D341Med (cell line): ENCODE measurements around the gene SLC66A2.
A peak's percentile ranks its signal among the peaks of the same experiment; 100 is the strongest.

ENCODE experiments used
- DNase-seq: peaks from one replicate; pipeline ENCODE4 v3.0.0; 2012; ENCODE audit warnings: low spot score

SLC66A2 gene

DNA sequence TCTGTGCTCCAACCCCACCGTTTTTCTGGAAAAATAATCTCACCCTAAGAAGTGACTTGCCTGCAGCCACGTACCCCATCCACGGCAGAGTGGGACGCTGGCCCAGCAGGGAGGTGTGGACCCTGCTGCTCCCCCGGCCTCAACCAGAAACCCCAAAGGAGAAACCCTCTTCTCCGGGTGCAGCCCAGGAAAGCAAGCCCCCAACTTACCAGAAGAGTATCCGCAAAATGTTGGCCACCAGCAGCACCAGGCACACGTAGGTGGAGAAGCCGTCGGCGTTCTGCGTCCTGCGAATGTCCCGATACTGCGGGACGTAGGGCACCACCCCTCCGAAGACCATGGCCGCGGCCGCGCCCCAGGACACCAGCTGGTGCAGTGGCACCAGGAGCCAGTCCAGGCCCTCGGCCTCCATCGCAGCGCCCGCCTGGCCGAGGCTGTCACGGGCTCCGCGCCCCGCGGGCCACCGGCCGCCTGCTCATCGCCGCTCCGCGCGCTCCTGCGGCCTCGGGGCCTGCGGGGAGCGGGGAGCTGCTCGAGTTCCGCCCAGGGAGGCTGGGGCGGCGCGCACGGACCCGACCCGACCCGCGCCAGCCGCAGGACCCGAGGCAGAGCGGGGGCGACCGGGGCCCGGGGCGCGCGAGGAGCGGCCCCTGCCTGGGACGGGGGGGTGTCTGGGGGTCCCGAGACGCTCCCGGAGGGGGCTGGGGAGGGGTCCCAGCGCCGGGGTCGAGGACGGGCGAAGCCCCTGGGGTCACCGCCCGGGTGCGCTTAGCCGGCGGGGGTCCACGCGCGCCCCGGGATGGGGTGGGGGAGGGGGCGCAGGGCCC is 725 bp downstream of the SLC66A2 start:
- DNase-seq: peak; percentile 83

DNA sequence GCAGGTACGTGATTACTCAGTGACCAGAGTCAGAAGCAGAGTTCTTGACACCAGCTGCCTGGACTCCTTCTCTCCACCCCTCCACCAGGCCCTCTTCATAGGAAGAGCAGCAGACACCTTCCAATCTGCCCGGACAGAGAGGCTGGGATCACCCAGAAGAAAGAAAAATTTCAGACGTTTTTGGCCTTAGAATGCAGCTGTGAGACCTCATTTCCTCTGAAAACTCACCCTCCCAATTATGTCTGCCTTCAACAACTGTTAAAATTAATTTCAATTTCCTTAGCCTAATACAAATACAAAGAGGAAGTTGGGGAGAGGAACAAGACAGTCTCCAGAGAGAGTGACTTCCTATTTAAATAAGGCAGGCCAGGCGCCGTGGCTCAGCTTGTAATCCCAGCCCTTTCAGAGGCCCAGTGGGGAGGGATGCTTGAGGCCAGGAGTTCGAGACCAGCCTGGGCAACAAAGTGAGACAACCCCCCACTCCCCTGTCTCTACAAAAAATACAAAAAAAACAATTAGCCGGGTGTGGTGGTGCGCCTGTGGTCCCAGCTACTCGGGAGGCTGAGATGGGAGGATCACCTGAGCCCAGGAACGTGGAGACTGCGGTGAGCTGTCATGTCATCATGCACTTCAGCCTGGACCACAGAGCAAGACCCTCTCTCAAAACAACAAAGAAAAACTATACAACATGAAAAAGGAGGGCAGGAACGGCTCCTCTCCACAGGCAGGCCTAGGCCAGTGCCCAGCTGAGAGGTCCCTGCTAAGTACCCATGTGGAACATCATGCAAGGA is 1.6 kb downstream of the SLC66A2 start:
- peak; percentile 29 for DNase-seq

DNA sequence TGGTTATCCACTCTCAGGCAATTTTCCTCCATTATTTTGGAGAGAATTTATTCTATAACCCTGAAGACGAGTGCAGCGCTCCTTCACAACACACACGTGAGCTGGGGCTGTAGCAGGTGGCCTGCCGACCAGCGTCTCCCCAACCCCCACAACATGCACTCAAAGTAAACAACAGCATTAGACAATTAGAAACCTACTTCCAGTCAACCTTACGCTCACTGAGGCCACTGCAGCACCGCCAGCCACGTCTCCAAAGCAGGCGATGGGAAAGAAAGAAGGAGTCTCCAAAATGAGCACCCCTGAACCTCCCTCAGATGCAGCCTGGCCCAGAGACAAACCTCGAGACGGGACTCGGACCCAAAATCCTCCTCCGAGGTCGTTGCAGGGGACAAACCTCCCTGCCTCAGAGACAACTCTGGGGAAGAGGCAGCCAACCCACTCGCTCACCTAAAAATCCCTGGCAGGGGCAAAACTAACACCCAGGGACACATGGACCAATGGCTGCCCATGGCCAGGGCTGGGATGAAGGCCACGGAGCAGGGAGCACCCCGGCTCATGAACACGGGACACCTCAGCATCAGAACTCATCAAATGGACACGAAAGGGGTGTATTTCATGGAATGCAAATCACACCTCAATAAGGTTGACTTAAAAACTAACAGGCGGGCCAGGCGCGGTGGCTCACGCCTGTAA is 2.6 kb downstream of the SLC66A2 start:
- peak; percentile 26 for DNase-seq

DNA sequence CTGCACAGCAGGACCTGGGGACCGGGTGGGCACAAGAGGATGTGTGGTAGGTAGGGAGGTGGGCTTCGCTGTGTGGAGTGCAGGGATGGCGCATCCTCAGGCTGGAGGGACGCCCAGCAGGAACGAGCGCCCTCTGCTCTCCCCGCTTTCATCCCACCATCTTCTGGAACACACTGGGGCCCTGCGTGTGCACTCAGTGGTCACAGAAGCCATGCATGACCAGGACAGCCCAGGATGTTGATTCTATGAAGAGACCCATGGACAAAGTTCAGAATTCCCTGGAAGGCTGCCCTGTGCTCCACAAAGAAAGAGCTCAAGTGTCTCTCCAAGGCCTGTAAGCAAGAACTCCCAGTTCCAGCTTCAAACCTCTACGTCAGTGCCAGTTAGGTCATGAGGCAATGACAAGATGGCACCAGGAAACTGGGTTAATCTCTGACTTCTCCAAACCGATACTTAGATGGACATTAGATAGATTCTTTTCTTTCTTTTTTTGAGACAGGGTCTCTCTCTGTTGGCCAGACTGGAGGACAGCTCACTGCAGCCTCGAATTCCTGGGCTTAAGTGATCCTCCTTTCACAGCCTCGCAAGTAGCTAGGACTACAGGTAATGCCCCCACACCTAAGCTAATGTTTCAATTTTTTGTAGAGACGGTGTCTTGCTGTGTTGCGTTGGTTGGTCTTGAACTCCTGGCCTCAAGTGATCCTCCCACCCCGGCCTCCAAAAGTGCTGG is 3.4 kb downstream of the SLC66A2 start:
- DNase-seq: peak; percentile 28

DNA sequence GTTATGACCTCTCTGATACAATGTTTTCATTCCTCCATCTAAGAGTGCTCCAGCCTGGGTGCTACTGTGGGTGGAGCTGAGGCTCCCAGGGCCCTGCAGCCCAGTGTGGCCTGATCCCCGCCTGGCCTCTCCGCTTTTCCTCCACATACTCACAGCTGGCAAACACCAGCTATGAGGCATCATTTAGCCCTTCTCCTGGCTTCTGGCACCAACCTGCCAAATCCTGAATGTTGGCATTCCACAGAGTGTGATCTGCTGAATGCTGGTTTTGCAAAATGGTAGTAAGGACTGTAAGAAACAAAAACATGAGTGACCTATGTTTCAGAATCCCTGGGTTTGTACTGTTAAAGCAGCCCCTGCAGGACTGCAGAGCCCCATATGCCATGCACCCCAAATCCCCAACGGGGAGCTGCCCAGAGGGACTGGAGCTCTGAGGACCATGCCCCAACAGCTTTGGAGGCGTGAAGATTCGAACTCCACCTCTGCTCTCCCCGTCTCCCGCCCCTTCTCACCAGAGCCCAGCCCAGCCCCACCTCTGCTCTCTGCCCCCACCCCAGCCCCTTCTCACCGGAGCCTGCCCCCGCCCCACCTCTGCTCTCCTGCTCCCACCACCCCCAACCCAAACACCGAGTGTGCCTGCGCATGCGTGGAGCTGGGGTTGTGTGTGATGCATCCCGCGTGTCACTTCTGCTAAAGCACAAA is 4.2 kb downstream of the SLC66A2 start:
- DNase-seq: peak; percentile 37

DNA sequence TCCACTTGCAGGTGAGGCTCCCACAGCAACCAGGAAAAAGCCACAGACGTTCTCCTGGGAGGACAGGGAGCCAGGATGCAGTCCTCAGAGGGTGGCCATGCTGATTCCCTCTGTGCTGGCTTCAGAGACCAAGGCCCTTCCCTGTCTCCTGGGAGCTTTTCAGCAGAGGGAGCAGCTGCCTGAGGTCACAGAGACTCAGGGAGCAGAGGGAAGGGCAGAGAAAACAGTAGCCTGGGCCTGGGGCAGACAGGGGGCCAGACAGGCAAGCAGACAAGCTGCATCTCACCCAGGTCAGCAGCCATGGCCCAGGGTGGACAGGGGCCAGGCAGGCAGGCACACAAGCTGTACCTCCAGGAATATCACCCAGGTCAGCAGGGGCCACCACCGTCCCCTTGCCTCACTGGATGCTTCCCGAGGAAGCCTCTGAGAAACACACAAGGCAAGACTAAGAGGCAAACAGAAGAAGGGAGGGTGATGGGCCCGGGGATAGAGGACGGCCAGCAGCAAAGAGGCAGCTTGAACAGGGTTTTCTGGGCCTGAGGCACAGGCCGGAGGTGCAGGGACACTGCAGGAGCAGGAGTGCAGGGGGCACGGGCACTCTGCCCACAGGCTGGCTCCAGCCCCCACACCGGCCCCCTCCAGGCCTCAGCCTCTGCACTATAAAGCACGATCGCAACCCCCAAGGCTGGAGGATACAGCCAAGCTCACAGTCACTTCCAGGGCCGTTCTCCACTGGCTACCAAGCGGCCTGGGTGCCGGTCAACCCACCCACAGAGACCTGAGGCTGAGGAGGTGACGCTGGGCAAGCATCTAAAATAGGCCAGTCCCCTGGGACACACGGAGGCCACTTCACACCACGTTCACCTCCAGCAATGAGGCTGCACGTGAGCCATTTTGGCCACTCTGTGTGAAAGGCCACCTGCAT is 6.1 kb downstream of the SLC66A2 start:
- peak; percentile 35 for DNase-seq

DNA sequence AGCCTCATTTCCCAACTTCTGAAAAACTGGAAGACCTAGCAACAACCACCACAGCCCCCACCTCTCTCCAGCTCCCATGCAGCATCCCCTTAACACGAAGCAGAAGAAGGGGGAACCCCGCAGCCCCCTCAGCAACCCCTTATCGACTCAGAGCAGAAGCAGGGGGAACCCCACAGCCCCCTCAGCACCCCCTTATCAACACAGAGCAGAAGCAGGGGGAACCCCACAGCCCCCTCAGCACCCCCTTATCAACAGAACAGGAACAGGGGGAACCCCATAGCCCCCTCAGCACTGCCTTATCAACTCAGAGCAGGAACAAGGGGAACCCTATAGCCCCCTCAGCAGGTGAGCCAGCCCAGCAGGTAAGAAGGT is 6.7 kb downstream of the SLC66A2 start:
- DNase-seq: no peak

DNA sequence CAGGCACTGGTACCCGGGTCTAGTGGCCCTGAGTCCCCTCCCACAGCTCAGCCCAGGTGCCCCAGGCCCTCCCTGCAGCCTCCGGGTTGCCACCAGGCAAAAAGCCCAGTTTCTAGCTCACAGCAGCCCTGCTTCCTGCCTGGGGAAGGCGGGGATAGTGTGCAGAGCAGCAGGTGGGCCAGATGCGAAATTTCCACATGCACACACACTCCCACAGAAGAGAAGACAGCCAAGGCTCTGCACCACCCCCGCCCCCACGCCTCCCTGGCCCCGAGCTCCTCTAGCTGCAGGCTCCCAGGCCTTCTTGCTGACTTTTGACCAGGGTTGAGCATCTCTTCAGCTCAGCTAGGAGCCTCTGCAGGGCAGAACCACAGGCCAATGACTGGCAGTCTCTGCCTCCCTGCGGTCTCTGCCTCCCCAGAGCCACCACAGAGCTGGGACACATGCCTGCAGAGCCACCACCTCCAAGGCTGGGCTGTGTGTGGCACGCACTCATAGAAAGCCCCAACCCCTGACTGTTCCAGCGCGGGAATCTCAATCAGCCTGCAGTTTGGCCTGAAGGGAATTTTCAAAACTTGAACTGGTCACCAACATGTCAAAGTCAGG is 7.2 kb downstream of the SLC66A2 start:
- peak; percentile 39 for DNase-seq

DNA sequence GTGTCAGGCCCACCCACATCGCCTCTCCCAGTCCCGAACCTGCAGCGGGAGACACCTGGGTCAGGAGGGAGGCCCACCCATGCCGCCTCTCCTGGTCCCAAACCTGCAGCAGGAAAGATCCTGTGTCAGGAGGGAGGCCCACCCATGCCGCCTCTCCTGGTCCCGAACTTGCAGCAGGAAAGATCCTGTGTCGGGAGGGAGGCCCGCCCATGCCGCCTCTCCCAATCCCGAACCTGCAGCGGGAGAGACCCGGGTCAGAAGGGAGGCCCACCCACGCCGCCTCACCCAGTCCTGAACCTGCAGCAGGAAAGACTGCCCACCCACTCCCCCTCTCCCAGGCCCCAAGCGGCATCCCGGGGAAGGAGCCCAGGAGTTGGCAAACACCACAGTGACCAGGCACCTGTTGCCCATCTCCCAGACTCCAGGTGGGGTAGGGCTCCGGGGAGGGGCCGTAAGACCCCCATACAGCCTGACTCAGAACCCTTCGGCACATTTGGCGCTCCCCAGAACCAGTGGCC is 7.8 kb downstream of the SLC66A2 start:
- DNase-seq: peak; percentile 38

DNA sequence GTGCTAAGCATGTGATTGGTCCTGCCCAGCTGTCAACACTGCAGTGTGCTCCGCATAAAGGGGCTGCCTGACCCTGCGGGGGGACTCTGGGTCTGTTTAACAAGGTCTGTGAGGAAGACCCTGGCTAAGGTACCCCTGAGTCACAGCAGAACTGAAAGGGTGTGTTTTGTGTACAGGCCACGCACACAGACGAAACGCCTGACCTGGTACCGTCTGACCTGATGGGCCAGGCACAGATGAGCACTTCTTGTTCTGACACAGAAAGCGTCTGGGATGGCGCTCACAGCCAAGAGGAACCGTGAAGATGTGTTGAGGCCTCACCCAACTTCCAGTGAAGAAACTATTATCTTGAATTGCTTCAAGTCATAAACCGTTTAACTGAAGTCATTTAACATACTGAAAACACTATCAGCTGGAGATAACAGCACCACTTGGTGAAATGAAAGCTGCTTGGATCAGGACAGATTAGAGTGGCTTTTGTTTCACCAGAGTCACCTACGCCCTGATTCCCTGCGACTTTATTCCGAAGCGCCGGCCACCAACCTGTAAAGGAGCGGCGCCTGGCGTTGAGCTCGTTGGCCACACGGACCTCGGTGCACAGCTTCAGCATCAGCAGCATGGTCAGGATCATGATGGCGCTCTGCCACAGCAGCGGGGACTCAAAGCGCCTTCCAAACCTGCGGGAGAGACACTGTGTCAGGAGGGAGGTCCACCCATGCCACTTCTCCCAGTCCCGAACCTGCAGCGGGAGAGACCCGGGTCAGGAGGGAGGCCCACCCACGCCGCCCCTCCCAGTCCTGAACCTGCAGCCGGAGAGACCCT is 8.5 kb downstream of the SLC66A2 start:
- peak; percentile 28 for DNase-seq

DNA sequence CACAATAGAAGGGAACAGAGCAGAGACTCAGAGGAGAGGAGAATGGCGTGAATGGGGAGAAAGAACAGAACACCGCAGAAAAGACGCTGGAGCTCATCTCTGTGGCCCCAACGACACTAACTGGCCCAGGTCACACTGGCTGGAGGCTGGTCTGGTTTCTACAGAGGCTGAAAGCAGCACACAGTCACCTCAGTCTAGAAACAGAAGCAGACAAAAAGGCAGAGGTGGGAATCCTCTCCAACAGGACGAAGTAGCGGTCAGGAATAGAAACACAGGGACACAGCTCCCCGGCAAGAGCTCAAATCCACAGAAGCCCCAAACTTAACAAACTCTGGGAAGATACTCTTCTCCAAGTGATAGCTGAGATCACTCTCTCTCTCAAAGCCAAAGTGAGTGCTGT is 9.2 kb downstream of the SLC66A2 start:
- no peak for DNase-seq

DNA sequence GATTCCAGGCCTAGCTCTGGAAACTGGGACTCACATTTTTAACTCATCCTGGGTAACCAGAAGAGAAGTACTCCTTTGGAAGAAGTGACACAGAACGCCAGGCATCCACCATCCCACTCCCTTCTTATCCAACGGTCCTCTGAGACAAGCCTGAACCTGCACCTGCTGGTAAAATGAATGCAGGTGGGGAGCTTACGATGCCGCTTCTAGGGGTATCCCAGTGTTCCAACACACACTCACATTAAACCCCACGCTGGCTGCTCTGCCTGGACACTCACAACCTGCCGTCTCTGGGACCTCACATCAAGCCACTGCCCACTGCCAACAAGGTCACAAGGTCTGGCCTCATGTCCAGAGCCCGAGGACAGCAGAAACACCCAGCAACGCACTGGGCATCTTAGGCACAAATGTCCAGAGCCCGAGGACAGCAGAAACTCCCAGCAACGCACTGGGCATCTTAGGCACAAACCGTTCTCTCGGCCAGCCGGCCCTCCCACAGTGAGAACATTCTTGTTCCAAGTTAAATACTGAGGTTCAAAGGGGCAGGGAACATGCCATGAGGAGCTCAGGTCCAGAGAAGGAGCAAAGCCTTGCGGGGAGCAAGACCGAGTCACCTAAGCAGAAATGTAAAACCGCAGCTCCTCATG is 9.9 kb downstream of the SLC66A2 start:
- peak; percentile 24 for DNase-seq

DNA sequence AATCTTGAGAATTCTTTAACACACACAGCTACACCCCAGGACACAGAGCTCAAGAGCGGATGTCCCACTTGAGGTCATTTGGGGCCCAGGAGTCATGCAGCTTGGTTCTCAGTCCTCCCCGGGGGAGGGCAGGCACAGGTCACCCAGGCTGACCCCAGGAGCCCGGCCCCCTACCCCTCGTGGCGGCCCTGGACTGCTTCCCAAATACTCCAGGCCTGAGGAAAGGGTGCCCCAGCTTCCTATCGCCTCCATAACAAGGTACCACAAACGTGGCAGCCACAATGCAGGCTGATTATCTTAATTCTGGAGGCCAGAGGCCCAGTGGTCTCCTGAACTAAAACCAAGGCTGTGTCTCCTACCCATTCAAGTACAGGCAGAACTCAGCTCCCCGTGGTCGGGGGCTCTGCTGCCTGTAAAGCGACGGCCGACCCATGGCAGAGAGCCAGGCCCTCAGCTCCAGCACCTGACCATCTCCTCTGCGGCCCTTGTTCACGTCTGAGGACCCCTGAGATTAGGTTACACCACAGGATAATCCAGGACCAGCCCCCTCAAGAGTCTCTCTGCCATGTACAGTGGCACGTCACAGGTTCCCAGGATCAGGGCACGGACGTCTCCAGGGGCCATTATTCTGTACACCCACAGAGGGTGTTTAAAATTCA is 10.5 kb downstream of the SLC66A2 start:
- peak; percentile 34 for DNase-seq

DNA sequence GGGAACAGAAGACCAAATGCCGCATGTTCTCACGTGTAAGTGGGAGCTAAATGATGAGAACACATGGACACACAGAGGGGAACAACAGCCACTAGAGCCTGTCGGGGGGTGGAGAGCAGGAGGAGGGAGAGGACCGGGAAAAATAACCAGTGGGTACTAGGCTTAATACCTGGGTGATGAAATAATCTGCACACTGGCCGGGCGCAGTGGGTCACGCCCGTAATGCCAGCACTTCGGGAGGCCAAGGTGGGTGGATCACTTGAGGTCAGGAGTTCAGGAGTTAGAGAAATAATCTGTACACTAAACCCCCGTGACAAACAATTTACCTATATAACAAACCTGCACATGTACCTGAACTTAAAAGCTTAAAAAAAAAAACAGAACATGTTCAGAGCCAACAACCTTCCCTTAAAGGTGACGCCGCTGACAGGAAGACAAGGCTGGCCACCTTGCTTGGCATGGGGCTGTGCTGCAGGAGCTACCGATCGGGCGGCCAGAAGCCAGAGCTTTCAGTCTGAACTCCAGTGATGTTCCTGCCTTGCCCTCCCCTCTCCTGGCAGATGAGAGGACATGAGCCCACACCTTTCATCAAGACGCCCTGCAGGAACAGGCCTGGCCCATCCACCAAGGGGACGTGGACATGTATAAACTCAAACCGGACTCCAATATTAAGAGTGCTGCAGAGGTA is 11.2 kb downstream of the SLC66A2 start:
- DNase-seq: peak; percentile 34

DNA sequence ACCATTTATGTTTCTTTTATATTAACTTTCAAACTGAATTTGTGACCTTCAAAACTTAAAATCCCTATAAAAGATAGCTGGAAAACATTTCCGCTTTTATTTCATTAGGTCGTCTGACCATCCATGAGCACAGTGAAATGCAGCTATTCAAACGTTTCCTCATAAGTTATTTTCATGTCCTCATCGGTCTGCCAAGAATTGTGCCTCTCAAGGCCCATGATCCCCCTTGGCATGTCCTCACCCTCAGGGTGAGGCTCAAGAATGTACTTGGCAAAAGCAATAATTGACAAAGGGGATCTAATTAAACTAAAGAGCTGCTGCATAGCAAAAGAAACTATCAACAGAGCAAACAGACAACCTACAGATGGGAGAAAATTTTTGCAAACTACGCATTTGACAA is 12.4 kb downstream of the SLC66A2 start:
- no peak for DNase-seq

DNA sequence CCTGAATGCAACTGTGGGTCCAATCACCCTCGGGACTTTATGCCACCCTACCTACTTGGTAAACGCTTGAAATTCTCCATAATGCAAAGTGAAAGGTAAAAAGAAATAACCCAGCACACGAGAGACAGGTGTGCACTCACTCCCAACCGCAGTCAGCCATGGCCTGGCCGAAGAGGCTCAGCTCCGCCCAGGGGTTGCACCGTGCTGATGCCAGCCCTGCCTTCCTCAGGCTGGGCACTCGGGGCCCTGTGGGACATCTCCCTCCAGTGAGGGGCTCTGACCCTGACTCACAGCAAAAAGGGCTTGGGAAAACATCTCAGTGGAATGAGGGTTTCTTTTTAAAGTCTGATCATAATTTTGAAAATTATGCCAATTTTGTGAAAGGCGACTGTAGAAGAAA is 13.3 kb downstream of the SLC66A2 start:
- peak; percentile 38 for DNase-seq
